ENCODE data around the gene CA9.

The CA9 gene

DNA sequence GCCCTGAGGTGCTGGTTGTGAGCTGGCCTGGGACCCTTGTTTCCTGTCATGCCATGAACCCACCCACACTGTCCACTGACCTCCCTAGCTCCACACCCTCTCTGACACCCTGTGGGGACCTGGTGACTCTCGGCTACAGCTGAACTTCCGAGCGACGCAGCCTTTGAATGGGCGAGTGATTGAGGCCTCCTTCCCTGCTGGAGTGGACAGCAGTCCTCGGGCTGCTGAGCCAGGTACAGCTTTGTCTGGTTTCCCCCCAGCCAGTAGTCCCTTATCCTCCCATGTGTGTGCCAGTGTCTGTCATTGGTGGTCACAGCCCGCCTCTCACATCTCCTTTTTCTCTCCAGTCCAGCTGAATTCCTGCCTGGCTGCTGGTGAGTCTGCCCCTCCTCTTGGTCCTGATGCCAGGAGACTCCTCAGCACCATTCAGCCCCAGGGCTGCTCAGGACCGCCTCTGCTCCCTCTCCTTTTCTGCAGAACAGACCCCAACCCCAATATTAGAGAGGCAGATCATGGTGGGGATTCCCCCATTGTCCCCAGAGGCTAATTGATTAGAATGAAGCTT is 6.1 kb downstream of the CA9 start:
- Histone ChIP-seq H3K27me3 (ENCODE audit: low read depth, low read length) (peaks cover 4% of the 10 kb centered on the region), H3K4me3 (ENCODE audit: low read depth in 1 of 2, low read length in 2 of 2) (no peak overlapping the region), H3K36me3 (ENCODE audit: control insufficient read depth in 1 of 2, insufficient read depth in 2 of 2, low read length in 2 of 2) (peaks cover 23 to 24% of the 10 kb centered on the region in 2 donors)

DNA sequence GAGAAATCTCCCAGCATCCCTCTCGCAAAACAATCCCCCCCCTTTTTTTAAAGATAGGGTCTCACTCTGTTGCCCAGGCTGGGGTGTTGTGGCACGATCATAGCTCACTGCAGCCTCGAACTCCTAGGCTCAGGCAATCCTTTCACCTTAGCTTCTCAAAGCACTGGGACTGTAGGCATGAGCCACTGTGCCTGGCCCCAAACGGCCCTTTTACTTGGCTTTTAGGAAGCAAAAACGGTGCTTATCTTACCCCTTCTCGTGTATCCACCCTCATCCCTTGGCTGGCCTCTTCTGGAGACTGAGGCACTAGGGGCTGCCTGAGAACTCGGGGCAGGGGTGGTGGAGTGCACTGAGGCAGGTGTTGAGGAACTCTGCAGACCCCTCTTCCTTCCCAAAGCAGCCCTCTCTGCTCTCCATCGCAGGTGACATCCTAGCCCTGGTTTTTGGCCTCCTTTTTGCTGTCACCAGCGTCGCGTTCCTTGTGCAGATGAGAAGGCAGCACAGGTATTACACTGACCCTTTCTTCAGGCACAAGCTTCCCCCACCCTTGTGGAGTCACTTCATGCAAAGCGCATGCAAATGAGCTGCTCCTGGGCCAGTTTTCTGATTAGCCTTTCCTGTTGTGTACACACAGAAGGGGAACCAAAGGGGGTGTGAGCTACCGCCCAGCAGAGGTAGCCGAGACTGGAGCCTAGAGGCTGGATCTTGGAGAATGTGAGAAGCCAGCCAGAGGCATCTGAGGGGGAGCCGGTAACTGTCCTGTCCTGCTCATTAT is 6.8 kb downstream of the CA9 start:
- H3K36me3 ChIP-seq (ENCODE audit: control insufficient read depth in 1 of 2, insufficient read depth in 2 of 2, low read length in 2 of 2) = peaks cover 26 to 31% of the 10 kb centered on the region in 2 donors
- H3K27ac ChIP-seq (ENCODE audit: low read length) = peak overlapping the region; percentile 51
- no peak overlapping the region for H3K4me3 ChIP-seq (ENCODE audit: low read depth in 1 of 2, low read length in 2 of 2)
- H3K9me3 ChIP-seq (ENCODE audit: control insufficient read depth in 1 of 2, low read length in 2 of 2) = no peaks in the 10 kb centered on the region
- peaks cover 4% of the 10 kb centered on the region for H3K27me3 ChIP-seq (ENCODE audit: low read depth, low read length)
- H3K4me1 ChIP-seq (ENCODE audit: control insufficient read depth in 1 of 2, insufficient read depth in 2 of 2, low read length in 2 of 2) = peaks cover 0 to 36% of the 10 kb centered on the region in 2 donors

More for the DNA sequence above, 6.1 kb downstream of the CA9 start:
- H3K27ac ChIP-seq (ENCODE audit: low read length) = peak overlapping the region; percentile 51
- H3K4me1 ChIP-seq (ENCODE audit: control insufficient read depth in 1 of 2, insufficient read depth in 2 of 2, low read length in 2 of 2) = peaks cover 0 to 31% of the 10 kb centered on the region in 2 donors
- no peaks in the 10 kb centered on the region for H3K9me3 ChIP-seq (ENCODE audit: control insufficient read depth in 1 of 2, low read length in 2 of 2)

DNA sequence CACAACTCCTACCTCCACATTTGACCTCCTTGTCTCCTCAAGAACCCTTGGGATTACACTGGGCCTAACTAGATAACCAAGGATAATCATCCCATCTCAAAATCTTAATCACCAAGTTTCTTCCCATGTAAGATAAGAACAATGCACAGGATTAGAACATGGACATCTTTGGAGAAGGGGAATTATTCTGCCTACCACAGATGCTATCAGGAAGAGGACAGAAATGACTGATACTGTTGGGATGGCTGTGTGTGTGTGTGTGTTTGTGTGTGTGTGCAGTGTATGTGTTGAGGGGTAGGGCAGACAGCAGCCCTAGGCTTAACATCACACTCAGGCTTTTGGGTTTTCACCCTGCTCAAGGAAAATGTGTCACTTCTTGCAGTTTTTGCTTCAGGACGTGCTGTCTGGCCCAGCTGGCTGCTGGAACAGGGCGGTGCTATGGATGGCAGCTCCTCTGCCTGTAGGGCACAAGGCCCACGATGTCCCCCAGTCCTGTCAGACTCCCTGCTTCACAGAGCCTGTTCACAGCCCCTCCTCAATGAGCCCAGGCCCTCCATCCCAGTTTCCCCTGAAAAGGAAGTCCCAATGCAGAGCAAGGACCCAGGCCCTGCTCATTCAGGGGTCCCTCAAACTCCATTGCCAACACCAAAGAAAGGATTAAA is 7.7 kb downstream of the CA9 start:
- H3K27me3 ChIP-seq (ENCODE audit: low read depth, low read length) = peaks cover under 1% of the 10 kb centered on the region
- H3K4me1 ChIP-seq (ENCODE audit: control insufficient read depth in 1 of 2, insufficient read depth in 2 of 2, low read length in 2 of 2) = peaks cover 0 to 30% of the 10 kb centered on the region in 2 donors
- no peak overlapping the region for H3K4me3 ChIP-seq (ENCODE audit: low read depth in 1 of 2, low read length in 2 of 2)
- peaks cover 26 to 37% of the 10 kb centered on the region in 2 donors for H3K36me3 ChIP-seq (ENCODE audit: control insufficient read depth in 1 of 2, insufficient read depth in 2 of 2, low read length in 2 of 2)
- no peaks in the 10 kb centered on the region for H3K9me3 ChIP-seq (ENCODE audit: control insufficient read depth in 1 of 2, low read length in 2 of 2)
- peak overlapping the region; percentile 61 for H3K27ac ChIP-seq (ENCODE audit: low read length)

DNA sequence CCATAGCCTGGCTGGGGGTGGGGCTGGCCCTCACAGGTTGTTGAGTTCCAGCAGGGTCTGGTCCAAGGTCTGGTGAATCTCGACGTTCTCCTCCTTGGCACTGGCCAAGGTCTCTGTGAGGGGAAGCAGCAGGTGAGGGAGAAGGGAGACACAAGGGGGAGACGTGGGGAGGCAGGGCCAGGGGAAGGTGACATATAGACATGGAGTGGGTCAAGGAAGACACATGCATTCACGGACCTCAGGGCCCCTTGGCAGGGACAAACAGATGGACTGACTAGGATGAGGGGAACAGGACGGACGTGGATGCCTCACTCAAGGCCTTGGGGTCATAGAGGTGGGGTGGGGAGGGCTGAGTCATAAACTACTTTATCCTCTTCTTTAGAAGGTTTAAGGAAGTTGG is 8.3 kb downstream of the CA9 start:
- H3K9me3 ChIP-seq (ENCODE audit: control insufficient read depth in 1 of 2, low read length in 2 of 2) = no peaks in the 10 kb centered on the region
- H3K27ac ChIP-seq (ENCODE audit: low read length) = peak overlapping the region; percentile 61
- peaks cover 26 to 43% of the 10 kb centered on the region in 2 donors for H3K36me3 ChIP-seq (ENCODE audit: control insufficient read depth in 1 of 2, insufficient read depth in 2 of 2, low read length in 2 of 2)
- no peaks in the 10 kb centered on the region for H3K27me3 ChIP-seq (ENCODE audit: low read depth, low read length)
- no peak overlapping the region for H3K4me3 ChIP-seq (ENCODE audit: low read depth in 1 of 2, low read length in 2 of 2)
- H3K4me1 ChIP-seq (ENCODE audit: control insufficient read depth in 1 of 2, insufficient read depth in 2 of 2, low read length in 2 of 2) = peaks cover 0 to 33% of the 10 kb centered on the region in 2 donors

DNA sequence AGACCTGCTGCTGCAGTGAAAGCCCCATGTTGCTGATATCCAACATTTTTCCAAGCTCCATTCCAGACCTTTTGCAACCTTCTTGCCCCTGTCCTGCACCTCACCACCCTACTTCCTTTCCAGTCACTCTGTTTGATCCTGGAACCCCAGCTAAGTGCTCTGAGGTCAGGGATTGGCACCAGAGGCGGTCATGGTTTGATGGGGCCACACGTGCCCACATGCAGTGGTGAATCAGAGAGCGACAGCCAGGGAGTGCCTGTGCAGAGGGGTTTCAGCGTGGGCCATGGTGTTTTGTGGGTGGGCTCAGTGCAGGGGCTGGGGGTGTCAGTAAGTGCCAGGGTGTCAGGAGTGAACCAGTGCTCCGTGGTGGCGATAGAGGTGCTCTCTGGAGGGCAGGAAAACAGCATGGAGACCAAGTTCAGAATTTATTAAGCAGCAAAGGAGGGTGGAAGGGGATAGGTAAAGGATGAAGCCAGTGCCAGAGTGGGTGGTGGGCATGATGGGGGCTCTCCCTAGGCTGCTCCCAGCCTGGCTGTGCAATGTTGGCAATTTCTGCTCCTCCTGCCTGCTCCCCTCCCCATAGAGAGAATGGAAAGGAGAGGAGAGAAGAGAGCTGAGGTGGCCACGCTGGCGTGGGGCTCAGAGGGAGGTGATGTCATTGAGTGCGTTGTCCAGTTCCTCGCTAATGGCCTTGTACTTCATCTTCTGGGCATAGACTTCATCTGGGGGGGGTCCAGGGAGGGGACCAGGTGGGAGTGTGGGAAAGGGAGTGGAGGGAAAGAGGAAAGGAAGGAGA is 9.0 kb downstream of the CA9 start:
- H3K9me3 ChIP-seq (ENCODE audit: control insufficient read depth in 1 of 2, low read length in 2 of 2) = no peaks in the 10 kb centered on the region
- H3K4me1 ChIP-seq (ENCODE audit: control insufficient read depth in 1 of 2, insufficient read depth in 2 of 2, low read length in 2 of 2) = peaks cover 0 to 33% of the 10 kb centered on the region in 2 donors
- peaks cover 26 to 43% of the 10 kb centered on the region in 2 donors for H3K36me3 ChIP-seq (ENCODE audit: control insufficient read depth in 1 of 2, insufficient read depth in 2 of 2, low read length in 2 of 2)
- no peak overlapping the region for H3K27ac ChIP-seq (ENCODE audit: low read length)
- peak overlapping the region in 1 of 2 donors; percentile 4 for H3K4me3 ChIP-seq (ENCODE audit: low read depth in 1 of 2, low read length in 2 of 2)
- no peaks in the 10 kb centered on the region for H3K27me3 ChIP-seq (ENCODE audit: low read depth, low read length)

DNA sequence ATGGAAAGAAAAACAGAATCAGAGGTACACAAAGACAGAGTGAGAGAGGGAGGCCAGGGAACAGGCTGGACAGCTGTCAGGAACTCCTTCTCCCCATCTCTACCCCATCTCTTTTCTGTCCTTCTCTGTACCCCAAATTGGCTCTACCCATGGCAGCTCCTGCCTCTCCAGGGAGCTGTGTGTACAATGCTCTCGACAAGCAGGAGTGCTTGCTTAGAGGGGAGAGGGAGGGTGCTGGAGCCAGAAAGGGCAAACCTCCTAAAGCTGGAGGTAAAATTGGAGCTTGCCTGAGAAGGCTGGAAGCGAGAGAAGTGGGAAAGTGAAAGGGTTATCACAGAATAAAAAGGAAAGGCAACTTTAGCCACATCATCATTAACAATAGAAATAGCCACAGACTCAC is 9.6 kb downstream of the CA9 start:
- H3K9me3 ChIP-seq (ENCODE audit: control insufficient read depth in 1 of 2, low read length in 2 of 2) = no peaks in the 10 kb centered on the region
- peak overlapping the region; percentile 7 to 78 for H3K4me3 ChIP-seq (ENCODE audit: low read depth in 1 of 2, low read length in 2 of 2)
- H3K27me3 ChIP-seq (ENCODE audit: low read depth, low read length) = no peaks in the 10 kb centered on the region
- H3K36me3 ChIP-seq (ENCODE audit: control insufficient read depth in 1 of 2, insufficient read depth in 2 of 2, low read length in 2 of 2) = peaks cover 26 to 43% of the 10 kb centered on the region in 2 donors
- H3K27ac ChIP-seq (ENCODE audit: low read length) = no peak overlapping the region
- H3K4me1 ChIP-seq (ENCODE audit: control insufficient read depth in 1 of 2, insufficient read depth in 2 of 2, low read length in 2 of 2) = peaks cover 0 to 33% of the 10 kb centered on the region in 2 donors

DNA sequence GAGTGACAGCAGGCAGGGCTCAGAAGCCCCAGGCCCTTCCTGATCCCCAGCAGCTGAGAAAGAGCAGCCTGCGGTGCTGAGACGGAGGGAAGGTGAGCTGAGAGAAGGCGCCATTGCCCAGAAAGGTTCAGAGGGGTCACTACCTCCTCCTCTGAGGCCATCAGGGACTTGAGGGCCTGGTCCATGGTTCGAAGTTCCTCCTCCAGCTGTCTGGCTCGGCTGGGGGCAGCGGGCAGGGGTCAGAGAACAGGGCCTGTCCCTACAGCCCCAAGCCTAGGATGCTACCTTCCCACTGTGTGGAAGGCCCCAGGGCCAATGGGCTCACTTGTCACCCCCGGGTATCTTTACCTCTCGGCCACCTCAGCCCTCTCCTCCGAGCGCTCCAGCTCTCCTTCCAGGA is 11.2 kb downstream of the CA9 start:
- H3K27me3 ChIP-seq (ENCODE audit: low read depth, low read length) = no peaks in the 10 kb centered on the region
- peak overlapping the region; percentile 47 for H3K27ac ChIP-seq (ENCODE audit: low read length)
- peak overlapping the region; percentile 32 to 78 for H3K4me3 ChIP-seq (ENCODE audit: low read depth in 1 of 2, low read length in 2 of 2)
- no peaks in the 10 kb centered on the region for H3K9me3 ChIP-seq (ENCODE audit: control insufficient read depth in 1 of 2, low read length in 2 of 2)
- peaks cover 26 to 43% of the 10 kb centered on the region in 2 donors for H3K36me3 ChIP-seq (ENCODE audit: control insufficient read depth in 1 of 2, insufficient read depth in 2 of 2, low read length in 2 of 2)
- H3K4me1 ChIP-seq (ENCODE audit: control insufficient read depth in 1 of 2, insufficient read depth in 2 of 2, low read length in 2 of 2) = peaks cover 0 to 33% of the 10 kb centered on the region in 2 donors

DNA sequence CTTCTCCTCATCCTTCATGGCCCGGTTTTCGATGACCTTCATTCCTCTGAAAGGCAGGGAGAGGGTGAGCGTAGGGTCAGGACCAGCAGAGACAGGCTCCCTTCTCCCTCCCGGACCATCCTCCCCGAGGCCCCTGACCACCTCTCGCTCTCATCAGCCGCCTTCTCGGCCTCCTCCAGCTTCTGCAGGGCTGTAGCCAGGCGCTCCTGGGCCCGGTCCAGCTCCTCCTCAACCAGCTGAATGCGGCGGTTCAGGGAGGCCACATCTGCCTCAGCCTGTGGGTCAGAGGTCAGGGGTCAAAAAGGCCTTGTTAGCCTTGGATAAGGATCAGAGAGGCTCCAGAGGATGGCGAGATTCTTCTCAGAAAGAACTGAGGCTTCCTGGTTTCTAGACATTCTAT is 11.8 kb downstream of the CA9 start:
- H3K27ac ChIP-seq (ENCODE audit: low read length) = no peak overlapping the region
- no peaks in the 10 kb centered on the region for H3K9me3 ChIP-seq (ENCODE audit: control insufficient read depth in 1 of 2, low read length in 2 of 2)
- no peaks in the 10 kb centered on the region for H3K27me3 ChIP-seq (ENCODE audit: low read depth, low read length)
- H3K4me1 ChIP-seq (ENCODE audit: control insufficient read depth in 1 of 2, insufficient read depth in 2 of 2, low read length in 2 of 2) = peaks cover 0 to 33% of the 10 kb centered on the region in 2 donors
- peaks cover 26 to 47% of the 10 kb centered on the region in 2 donors for H3K36me3 ChIP-seq (ENCODE audit: control insufficient read depth in 1 of 2, insufficient read depth in 2 of 2, low read length in 2 of 2)
- H3K4me3 ChIP-seq (ENCODE audit: low read depth in 1 of 2, low read length in 2 of 2) = peak overlapping the region; percentile 32 to 78

DNA sequence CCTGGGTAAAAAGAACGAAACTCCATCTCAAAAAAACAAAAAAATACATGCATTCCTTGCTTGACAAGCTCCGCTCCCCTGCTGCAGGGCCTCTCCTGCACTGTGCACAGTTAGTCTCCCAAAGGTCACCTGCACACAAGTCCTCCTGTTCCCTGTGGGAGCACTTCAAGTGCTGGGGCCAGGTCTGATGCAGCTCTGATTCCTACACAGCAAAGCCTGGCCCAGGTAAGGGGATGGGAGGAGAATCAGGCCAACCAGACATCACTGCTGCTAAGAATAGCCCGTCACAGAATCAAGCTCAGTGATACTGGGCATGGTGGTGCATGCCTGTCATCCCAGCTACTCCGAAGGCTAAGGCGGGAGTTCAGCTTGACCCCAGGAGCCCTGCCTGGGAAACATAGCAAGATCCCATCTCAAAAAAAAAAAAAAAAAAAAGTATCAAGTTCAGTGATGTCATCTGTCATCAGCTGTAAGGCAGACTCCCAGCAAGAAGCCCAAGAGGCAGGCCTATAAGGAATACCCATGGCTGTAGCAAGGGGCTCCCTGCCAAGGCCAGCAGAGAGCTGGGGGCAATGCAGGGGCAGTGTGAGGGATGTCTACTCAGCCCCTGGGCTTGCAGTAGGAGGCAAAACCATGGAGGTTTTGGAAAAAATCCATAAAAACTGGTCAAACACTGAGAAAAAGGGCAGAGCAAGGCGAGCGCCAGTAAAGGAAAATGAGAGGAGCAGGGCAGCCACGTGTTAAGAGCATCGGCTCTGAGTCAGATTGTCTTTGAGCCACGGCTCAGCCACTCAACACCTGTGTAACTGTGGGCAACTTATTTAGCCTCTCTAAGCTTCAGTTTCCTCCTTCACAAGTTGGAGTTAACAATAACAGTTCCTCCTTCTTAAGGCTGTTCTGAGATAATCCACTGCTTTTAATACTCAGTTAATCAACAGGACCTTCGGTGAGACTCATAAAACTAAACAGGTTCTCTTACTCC is 12.8 kb downstream of the CA9 start:
- Histone ChIP-seq H3K9me3 (ENCODE audit: control insufficient read depth in 1 of 2, low read length in 2 of 2) (no peaks in the 10 kb centered on the region), H3K4me1 (ENCODE audit: control insufficient read depth in 1 of 2, insufficient read depth in 2 of 2, low read length in 2 of 2) (peaks cover 0 to 36% of the 10 kb centered on the region in 2 donors), H3K27me3 (ENCODE audit: low read depth, low read length) (no peaks in the 10 kb centered on the region), H3K36me3 (ENCODE audit: control insufficient read depth in 1 of 2, insufficient read depth in 2 of 2, low read length in 2 of 2) (peaks cover 26 to 51% of the 10 kb centered on the region in 2 donors), H3K27ac (ENCODE audit: low read length) (peak overlapping the region; percentile 94), H3K4me3 (ENCODE audit: low read depth in 1 of 2, low read length in 2 of 2) (peak overlapping the region; percentile 71 to 78)

DNA sequence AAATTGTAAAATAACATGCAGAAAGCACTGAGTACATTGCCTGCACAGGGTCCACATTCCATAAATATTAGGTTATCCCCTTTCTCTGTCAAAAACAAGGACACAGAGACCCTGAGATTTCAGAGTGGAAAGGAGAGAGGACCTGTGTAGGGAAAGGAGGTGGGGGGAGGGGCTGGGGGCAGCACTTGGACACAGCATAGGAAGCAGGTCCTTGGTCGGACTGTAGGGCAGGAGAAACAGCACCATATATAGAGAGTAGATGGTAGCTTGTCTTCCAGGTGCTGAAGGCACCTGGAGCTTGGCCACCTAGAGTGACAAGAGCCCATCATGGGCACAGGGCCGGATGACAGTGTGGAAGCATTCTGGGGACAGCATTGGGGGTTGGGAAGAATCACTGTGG is 13.6 kb downstream of the CA9 start:
- Histone ChIP-seq H3K27me3 (ENCODE audit: low read depth, low read length) (no peaks in the 10 kb centered on the region), H3K9me3 (ENCODE audit: control insufficient read depth in 1 of 2, low read length in 2 of 2) (no peaks in the 10 kb centered on the region), H3K36me3 (ENCODE audit: control insufficient read depth in 1 of 2, insufficient read depth in 2 of 2, low read length in 2 of 2) (peaks cover 25 to 51% of the 10 kb centered on the region in 2 donors), H3K4me3 (ENCODE audit: low read depth in 1 of 2, low read length in 2 of 2) (peak overlapping the region; percentile 71 to 78), H3K4me1 (ENCODE audit: control insufficient read depth in 1 of 2, insufficient read depth in 2 of 2, low read length in 2 of 2) (peaks cover 0 to 36% of the 10 kb centered on the region in 2 donors), H3K27ac (ENCODE audit: low read length) (peak overlapping the region; percentile 94)

Measured in muscle layer of duodenum (tissue), 2 donors.